HEK293 (cell line): ENCODE measurements around the gene STK32C.

ENCODE experiments used
- GLIS1 ChIP-seq: fragments of 450-650 bp; formaldehyde crosslinking; IDR thresholded peaks from 2 replicates; pipeline ENCODE4 v1.5.1; 2016; ENCODE audit warnings: missing biosample characterization, missing genetic modification characterization
- HOXC10 ChIP-seq: sonication (generic); formaldehyde crosslinking; IDR thresholded peaks from 2 replicates; pipeline ENCODE4 v1.8.1; 2023; ENCODE audit warnings: mild to moderate bottlenecking, missing genetic modification reagents
- KLF1 ChIP-seq: fragments of 450-650 bp; formaldehyde crosslinking; IDR thresholded peaks from 2 replicates; pipeline ENCODE4 v1.5.1; 2016; ENCODE audit warnings: missing biosample characterization, missing genetic modification characterization
- KLF10 ChIP-seq: fragments of 450-650 bp; IDR thresholded peaks from 2 replicates; pipeline ENCODE4 v1.5.1; 2018; ENCODE audit warnings: missing biosample characterization, mild to moderate bottlenecking, missing genetic modification characterization
- MYNN ChIP-seq: fragments of 450-650 bp; formaldehyde crosslinking; IDR thresholded peaks from 2 replicates; pipeline ENCODE4 v1.5.1; 2016; ENCODE audit warnings: missing biosample characterization, missing genetic modification characterization, borderline replicate concordance
- REPIN1 ChIP-seq: fragments of 450-650 bp; formaldehyde crosslinking; IDR thresholded peaks from 2 replicates; pipeline ENCODE4 v1.5.1; 2017; ENCODE audit warnings: missing biosample characterization, missing genetic modification characterization, low read depth
- SALL2 ChIP-seq: fragments of 450-650 bp; formaldehyde crosslinking; IDR thresholded peaks from 2 replicates; pipeline ENCODE4 v1.5.0; 2017; ENCODE audit warnings: missing biosample characterization, mild to moderate bottlenecking, missing genetic modification characterization, borderline replicate concordance
- ZBTB17 ChIP-seq: fragments of 450-650 bp; formaldehyde crosslinking; IDR thresholded peaks from 2 replicates; pipeline ENCODE4 v1.5.1; 2016; ENCODE audit warnings: missing biosample characterization, missing genetic modification characterization
- ZEB2 ChIP-seq: fragments of 450-650 bp; formaldehyde crosslinking; IDR thresholded peaks from 2 replicates; pipeline ENCODE4 v1.5.1; 2016; ENCODE audit warnings: missing biosample characterization, missing genetic modification characterization
- ZNF19 ChIP-seq: fragments of 450-650 bp; formaldehyde crosslinking; IDR thresholded peaks from 2 replicates; pipeline ENCODE4; 2016; ENCODE audit warnings: missing biosample characterization, missing genetic modification characterization, low read depth
- ZNF248 ChIP-seq: fragments of 450-650 bp; formaldehyde crosslinking; IDR thresholded peaks from 2 replicates; pipeline ENCODE4 v1.5.1; 2017; ENCODE audit warnings: missing biosample characterization, missing genetic modification characterization
- ZNF354C ChIP-seq: fragments of 450-650 bp; formaldehyde crosslinking; IDR thresholded peaks from 2 replicates; pipeline ENCODE4 v1.5.1; 2016; ENCODE audit warnings: missing biosample characterization, missing genetic modification characterization, low read depth, borderline replicate concordance
- ZNF549 ChIP-seq: fragments of 450-650 bp; IDR thresholded peaks from 2 replicates; pipeline ENCODE4 v1.5.1; 2018; ENCODE audit warnings: missing biosample characterization, missing genetic modification characterization, mild to moderate bottlenecking, inconsistent platforms, moderate library complexity
- ZNF560 ChIP-seq: fragments of 450-650 bp; formaldehyde crosslinking; IDR thresholded peaks from 2 replicates; pipeline ENCODE4 v1.5.1; 2017; ENCODE audit warnings: missing biosample characterization, missing genetic modification characterization, borderline replicate concordance
- ZNF624 ChIP-seq: fragments of 450-650 bp; formaldehyde crosslinking; IDR thresholded peaks from 2 replicates; pipeline ENCODE4 v1.5.1; 2017; ENCODE audit warnings: missing biosample characterization, missing genetic modification characterization
- ZNF658 ChIP-seq: fragments of 450-650 bp; formaldehyde crosslinking; IDR thresholded peaks from 2 replicates; pipeline ENCODE4; 2016; ENCODE audit warnings: missing biosample characterization, missing genetic modification characterization
- ZNF785 ChIP-seq: fragments of 450-650 bp; formaldehyde crosslinking; IDR thresholded peaks from 2 replicates; pipeline ENCODE4 v1.5.1; 2016; ENCODE audit warnings: missing biosample characterization, missing genetic modification characterization
- ZNF792 ChIP-seq: fragments of 450-650 bp; formaldehyde crosslinking; IDR thresholded peaks from 2 replicates; pipeline ENCODE4 v1.5.1; 2016; ENCODE audit warnings: missing biosample characterization, missing genetic modification characterization
- ZNF837 ChIP-seq: fragments of 450-650 bp; formaldehyde crosslinking; IDR thresholded peaks from 2 replicates; pipeline ENCODE4 v1.5.1; 2016; ENCODE audit warnings: missing biosample characterization, missing genetic modification characterization
- TF ChIP-seq, protein P1 (sequence below): fragments of 450-650 bp; formaldehyde crosslinking; IDR thresholded peaks from 2 replicates; pipeline ENCODE4 v1.5.1; 2016; ENCODE audit warnings: missing biosample characterization, missing genetic modification characterization
- TF ChIP-seq, protein P2 (sequence below): fragments of 450-650 bp; formaldehyde crosslinking; IDR thresholded peaks from 2 replicates; pipeline ENCODE4 v1.5.1; 2016; ENCODE audit warnings: missing biosample characterization, missing genetic modification characterization
- TF ChIP-seq, protein P3 (sequence below): fragments of 450-650 bp; formaldehyde crosslinking; IDR thresholded peaks from 2 replicates; pipeline ENCODE4 v1.5.0; 2017; ENCODE audit warnings: missing biosample characterization, missing genetic modification characterization, borderline replicate concordance
- TF ChIP-seq, protein P4 (sequence below): fragments of 450-650 bp; formaldehyde crosslinking; IDR thresholded peaks from 2 replicates; pipeline ENCODE4 v1.5.1; 2016; ENCODE audit warnings: missing biosample characterization, missing genetic modification characterization
- TF ChIP-seq, protein P5 (sequence below): fragments of 450-650 bp; formaldehyde crosslinking; IDR thresholded peaks from 2 replicates; pipeline ENCODE4 v1.5.1; 2016; ENCODE audit warnings: missing biosample characterization, missing genetic modification characterization
- TF ChIP-seq, protein P6 (sequence below): fragments of 450-650 bp; formaldehyde crosslinking; IDR thresholded peaks from 2 replicates; pipeline ENCODE4 v1.5.1; 2016; ENCODE audit warnings: missing biosample characterization, missing genetic modification characterization
- TF ChIP-seq, protein P7 (sequence below): fragments of 450-650 bp; formaldehyde crosslinking; IDR thresholded peaks from 2 replicates; pipeline ENCODE4 v1.5.1; 2017; ENCODE audit warnings: missing biosample characterization, missing genetic modification characterization

STK32C gene

DNA sequence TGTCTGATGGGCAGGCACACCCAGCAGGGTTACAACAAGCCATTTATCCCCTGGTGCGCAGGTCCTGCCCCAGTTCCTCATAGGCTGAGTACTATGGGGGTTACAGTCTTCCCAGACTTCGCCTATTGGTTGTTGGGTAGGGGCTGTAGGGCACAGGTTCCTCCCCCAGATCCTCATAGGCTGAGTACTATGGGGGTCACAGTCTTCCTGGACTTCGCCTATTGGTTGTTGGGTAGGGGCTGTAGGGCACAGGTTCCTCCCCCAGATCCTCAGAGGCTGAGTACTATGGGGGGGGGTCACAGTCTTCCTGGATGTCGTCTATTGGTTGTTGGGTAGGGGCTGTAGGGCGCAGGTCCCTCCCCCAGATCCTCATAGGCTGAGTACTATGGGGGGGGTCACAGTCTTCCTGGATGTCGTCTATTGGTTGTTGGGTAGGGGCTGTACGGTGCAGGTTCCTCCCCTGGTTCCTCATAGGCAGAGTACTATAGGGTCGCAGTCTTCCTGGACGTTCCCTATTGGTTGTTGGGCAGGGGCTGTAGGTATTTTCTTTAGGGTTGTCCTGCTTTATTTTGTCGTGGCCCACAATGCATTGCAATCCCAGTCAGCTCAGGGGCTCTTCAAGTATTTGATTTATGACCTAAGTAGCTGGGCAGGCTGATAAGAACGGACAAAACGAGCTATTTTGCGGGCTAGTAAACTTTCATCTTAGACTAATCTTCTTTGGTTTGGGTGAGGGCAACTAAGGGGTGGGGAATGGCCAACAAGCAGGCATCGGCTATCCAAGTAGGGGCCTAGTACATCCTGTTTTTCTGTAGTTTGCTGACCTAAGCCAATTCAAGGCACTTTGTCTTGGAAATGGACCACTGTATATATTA, 27.7 kb upstream of the STK32C start (continued):
- TF ChIP-seq, protein P1, sequence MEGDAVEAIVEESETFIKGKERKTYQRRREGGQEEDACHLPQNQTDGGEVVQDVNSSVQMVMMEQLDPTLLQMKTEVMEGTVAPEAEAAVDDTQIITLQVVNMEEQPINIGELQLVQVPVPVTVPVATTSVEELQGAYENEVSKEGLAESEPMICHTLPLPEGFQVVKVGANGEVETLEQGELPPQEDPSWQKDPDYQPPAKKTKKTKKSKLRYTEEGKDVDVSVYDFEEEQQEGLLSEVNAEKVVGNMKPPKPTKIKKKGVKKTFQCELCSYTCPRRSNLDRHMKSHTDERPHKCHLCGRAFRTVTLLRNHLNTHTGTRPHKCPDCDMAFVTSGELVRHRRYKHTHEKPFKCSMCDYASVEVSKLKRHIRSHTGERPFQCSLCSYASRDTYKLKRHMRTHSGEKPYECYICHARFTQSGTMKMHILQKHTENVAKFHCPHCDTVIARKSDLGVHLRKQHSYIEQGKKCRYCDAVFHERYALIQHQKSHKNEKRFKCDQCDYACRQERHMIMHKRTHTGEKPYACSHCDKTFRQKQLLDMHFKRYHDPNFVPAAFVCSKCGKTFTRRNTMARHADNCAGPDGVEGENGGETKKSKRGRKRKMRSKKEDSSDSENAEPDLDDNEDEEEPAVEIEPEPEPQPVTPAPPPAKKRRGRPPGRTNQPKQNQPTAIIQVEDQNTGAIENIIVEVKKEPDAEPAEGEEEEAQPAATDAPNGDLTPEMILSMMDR: no peak
- no peak for TF ChIP-seq ZNF658
- no peak for TF ChIP-seq ZNF549
- no peak for TF ChIP-seq MYNN
- TF ChIP-seq, protein P2, sequence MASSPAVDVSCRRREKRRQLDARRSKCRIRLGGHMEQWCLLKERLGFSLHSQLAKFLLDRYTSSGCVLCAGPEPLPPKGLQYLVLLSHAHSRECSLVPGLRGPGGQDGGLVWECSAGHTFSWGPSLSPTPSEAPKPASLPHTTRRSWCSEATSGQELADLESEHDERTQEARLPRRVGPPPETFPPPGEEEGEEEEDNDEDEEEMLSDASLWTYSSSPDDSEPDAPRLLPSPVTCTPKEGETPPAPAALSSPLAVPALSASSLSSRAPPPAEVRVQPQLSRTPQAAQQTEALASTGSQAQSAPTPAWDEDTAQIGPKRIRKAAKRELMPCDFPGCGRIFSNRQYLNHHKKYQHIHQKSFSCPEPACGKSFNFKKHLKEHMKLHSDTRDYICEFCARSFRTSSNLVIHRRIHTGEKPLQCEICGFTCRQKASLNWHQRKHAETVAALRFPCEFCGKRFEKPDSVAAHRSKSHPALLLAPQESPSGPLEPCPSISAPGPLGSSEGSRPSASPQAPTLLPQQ (tag by site-specific recombination): peak; percentile 68
- peak; percentile 62 for TF ChIP-seq GLIS1 (tag by site-specific recombination)
- no peak for TF ChIP-seq ZNF837 (tag by site-specific recombination)
- no peak for TF ChIP-seq ZNF624 (tag by site-specific recombination)
- TF ChIP-seq KLF1 (tag by site-specific recombination): 0 out of 2 replicates have a peak, but pooled peaks have one; percentile 29
- TF ChIP-seq, protein P3, sequence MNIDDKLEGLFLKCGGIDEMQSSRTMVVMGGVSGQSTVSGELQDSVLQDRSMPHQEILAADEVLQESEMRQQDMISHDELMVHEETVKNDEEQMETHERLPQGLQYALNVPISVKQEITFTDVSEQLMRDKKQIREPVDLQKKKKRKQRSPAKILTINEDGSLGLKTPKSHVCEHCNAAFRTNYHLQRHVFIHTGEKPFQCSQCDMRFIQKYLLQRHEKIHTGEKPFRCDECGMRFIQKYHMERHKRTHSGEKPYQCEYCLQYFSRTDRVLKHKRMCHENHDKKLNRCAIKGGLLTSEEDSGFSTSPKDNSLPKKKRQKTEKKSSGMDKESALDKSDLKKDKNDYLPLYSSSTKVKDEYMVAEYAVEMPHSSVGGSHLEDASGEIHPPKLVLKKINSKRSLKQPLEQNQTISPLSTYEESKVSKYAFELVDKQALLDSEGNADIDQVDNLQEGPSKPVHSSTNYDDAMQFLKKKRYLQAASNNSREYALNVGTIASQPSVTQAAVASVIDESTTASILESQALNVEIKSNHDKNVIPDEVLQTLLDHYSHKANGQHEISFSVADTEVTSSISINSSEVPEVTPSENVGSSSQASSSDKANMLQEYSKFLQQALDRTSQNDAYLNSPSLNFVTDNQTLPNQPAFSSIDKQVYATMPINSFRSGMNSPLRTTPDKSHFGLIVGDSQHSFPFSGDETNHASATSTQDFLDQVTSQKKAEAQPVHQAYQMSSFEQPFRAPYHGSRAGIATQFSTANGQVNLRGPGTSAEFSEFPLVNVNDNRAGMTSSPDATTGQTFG: no peak
- no peak for TF ChIP-seq HOXC10 (CRISPR knock-in tag)
- TF ChIP-seq ZNF19: no peak
- no peak for TF ChIP-seq ZNF248 (tag by site-specific recombination)
- peak; percentile 76 for TF ChIP-seq KLF10 (tag by site-specific recombination)
- TF ChIP-seq REPIN1 (tag by site-specific recombination): 0 out of 2 replicates have a peak, but pooled peaks have one; percentile 34
- TF ChIP-seq ZEB2 (tag by site-specific recombination): peak; percentile 63; the same call in 1 of the 2 replicates
- TF ChIP-seq, protein P4, sequence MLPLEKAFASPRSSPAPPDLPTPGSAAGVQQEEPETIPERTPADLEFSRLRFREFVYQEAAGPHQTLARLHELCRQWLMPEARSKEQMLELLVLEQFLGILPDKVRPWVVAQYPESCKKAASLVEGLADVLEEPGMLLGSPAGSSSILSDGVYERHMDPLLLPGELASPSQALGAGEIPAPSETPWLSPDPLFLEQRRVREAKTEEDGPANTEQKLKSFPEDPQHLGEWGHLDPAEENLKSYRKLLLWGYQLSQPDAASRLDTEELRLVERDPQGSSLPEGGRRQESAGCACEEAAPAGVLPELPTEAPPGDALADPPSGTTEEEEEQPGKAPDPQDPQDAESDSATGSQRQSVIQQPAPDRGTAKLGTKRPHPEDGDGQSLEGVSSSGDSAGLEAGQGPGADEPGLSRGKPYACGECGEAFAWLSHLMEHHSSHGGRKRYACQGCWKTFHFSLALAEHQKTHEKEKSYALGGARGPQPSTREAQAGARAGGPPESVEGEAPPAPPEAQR (tag by site-specific recombination): no peak
- TF ChIP-seq ZBTB17: peak; percentile 93
- no peak for TF ChIP-seq SALL2 (tag by site-specific recombination)
- no peak for TF ChIP-seq ZNF785 (tag by site-specific recombination)
- TF ChIP-seq, protein P5, sequence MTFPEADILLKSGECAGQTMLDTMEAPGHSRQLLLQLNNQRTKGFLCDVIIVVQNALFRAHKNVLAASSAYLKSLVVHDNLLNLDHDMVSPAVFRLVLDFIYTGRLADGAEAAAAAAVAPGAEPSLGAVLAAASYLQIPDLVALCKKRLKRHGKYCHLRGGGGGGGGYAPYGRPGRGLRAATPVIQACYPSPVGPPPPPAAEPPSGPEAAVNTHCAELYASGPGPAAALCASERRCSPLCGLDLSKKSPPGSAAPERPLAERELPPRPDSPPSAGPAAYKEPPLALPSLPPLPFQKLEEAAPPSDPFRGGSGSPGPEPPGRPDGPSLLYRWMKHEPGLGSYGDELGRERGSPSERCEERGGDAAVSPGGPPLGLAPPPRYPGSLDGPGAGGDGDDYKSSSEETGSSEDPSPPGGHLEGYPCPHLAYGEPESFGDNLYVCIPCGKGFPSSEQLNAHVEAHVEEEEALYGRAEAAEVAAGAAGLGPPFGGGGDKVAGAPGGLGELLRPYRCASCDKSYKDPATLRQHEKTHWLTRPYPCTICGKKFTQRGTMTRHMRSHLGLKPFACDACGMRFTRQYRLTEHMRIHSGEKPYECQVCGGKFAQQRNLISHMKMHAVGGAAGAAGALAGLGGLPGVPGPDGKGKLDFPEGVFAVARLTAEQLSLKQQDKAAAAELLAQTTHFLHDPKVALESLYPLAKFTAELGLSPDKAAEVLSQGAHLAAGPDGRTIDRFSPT: peak; percentile 86
- TF ChIP-seq, protein P6, sequence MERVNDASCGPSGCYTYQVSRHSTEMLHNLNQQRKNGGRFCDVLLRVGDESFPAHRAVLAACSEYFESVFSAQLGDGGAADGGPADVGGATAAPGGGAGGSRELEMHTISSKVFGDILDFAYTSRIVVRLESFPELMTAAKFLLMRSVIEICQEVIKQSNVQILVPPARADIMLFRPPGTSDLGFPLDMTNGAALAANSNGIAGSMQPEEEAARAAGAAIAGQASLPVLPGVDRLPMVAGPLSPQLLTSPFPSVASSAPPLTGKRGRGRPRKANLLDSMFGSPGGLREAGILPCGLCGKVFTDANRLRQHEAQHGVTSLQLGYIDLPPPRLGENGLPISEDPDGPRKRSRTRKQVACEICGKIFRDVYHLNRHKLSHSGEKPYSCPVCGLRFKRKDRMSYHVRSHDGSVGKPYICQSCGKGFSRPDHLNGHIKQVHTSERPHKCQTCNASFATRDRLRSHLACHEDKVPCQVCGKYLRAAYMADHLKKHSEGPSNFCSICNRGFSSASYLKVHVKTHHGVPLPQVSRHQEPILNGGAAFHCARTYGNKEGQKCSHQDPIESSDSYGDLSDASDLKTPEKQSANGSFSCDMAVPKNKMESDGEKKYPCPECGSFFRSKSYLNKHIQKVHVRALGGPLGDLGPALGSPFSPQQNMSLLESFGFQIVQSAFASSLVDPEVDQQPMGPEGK (tag by site-specific recombination): peak; percentile 97
- TF ChIP-seq ZNF792: no peak
- TF ChIP-seq, protein P7, sequence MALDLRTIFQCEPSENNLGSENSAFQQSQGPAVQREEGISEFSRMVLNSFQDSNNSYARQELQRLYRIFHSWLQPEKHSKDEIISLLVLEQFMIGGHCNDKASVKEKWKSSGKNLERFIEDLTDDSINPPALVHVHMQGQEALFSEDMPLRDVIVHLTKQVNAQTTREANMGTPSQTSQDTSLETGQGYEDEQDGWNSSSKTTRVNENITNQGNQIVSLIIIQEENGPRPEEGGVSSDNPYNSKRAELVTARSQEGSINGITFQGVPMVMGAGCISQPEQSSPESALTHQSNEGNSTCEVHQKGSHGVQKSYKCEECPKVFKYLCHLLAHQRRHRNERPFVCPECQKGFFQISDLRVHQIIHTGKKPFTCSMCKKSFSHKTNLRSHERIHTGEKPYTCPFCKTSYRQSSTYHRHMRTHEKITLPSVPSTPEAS (tag by site-specific recombination): no peak
- TF ChIP-seq ZNF560 (tag by site-specific recombination): no peak
- no peak for TF ChIP-seq ZNF354C
